CD4-positive, CD25-positive, alpha-beta regulatory T cell (primary cell): ENCODE results near the gene SPG21. TPM values are rescaled to one million over a fixed set of nuclear protein-coding genes. Genes with fewer than 3 reads are reported as not detected.

ENCODE experiments used
- ATAC-seq, 2 donors: fragments of 150-1000 bp; cut with Tn5 transposase; one replicate each; pipeline ENCODE4 v1.10.0; 2021; ENCODE audit warnings: low read depth in 2 of 2, moderate number of reproducible peaks in 2 of 2, moderate library complexity in 1 of 2
- DNase-seq, 3 donors: peaks; one replicate each; pipeline versions ENCODE4 v3.0.0 to v3.0.0-alpha.2; 2012 to 2022; ENCODE audit warnings: mixed read lengths in 1 of 3
- H3K27ac ChIP-seq: one replicate; pipeline ENCODE4 v1.7.0; 2013; ENCODE audit warnings: mild to moderate bottlenecking, low read length; ENCODE audit not compliant: insufficient read depth, poor library complexity, severe bottlenecking
- H3K27me3 ChIP-seq: one replicate; pipeline ENCODE4 v1.7.0; 2013; ENCODE audit warnings: low read length; ENCODE audit not compliant: control insufficient read depth, insufficient read depth
- H3K36me3 ChIP-seq: one replicate; pipeline ENCODE4 v1.7.0; 2013; ENCODE audit warnings: mild to moderate bottlenecking, low read length, moderate library complexity; ENCODE audit not compliant: control insufficient read depth, insufficient read depth
- H3K4me1 ChIP-seq: 2 replicates; pipeline ENCODE4 v1.7.0; 2013; ENCODE audit warnings: mild to moderate bottlenecking, low read length; ENCODE audit not compliant: insufficient read depth, control insufficient read depth, poor library complexity, severe bottlenecking
- H3K4me3 ChIP-seq: one replicate; pipeline ENCODE4 v1.7.0; 2013; ENCODE audit warnings: low read depth, mild to moderate bottlenecking, low read length, moderate library complexity
- H3K9me3 ChIP-seq, 2 experiments: 1 replicate in 1 of 2; 2 replicates in 1 of 2; pipeline ENCODE4 v1.7.0; 2013; ENCODE audit warnings: low read length in 2 of 2, mild to moderate bottlenecking in 1 of 2, moderate library complexity in 1 of 2; ENCODE audit not compliant: control insufficient read depth in 2 of 2
- H3K27ac Mint-ChIP-seq, 3 donors: one replicate each; pipeline ENCODE4 v1.8.0; 2020 to 2022; ENCODE audit warnings: mild to moderate bottlenecking in 3 of 3, mixed read lengths in 3 of 3, moderate library complexity in 2 of 3
- H3K27me3 Mint-ChIP-seq: one replicate; pipeline ENCODE4 v1.8.0; 2022; ENCODE audit warnings: mild to moderate bottlenecking, mixed read lengths
- H3K36me3 Mint-ChIP-seq: one replicate; pipeline ENCODE4 v1.8.0; 2020; ENCODE audit warnings: mixed read lengths
- H3K4me1 Mint-ChIP-seq, 4 donors: one replicate each; pipeline ENCODE4 v1.8.0; 2020 to 2022; ENCODE audit warnings: mixed read lengths in 4 of 4, mild to moderate bottlenecking in 1 of 4
- H3K4me3 Mint-ChIP-seq, 4 donors: one replicate each; pipeline ENCODE4 v1.8.0; 2020 to 2022; ENCODE audit warnings: mild to moderate bottlenecking in 4 of 4, mixed read lengths in 4 of 4, moderate library complexity in 3 of 4
- H3K9me3 Mint-ChIP-seq, 7 donors: one replicate each; pipeline ENCODE4 v1.8.0; 2020 to 2022; ENCODE audit warnings: mixed read lengths in 7 of 7, mild to moderate bottlenecking in 3 of 7, moderate library complexity in 2 of 7
- polyA plus RNA-seq, 4 donors: library from polyadenylated mRNA; unstranded; fragments of 300-500 nt; fragmentation: Illumina TruSeq; gene quantifications; one replicate each; pipeline ENCODE4 v1.2.3, GENCODE V29; 2021
- total RNA-seq: library from RNA; stranded (reverse); gene quantifications from one replicate; pipeline ENCODE4 v1.2.3, GENCODE V29; 2022

Gene SPG21
- total and polyA plus RNA-seq, 5 donors from 2014 or later = 46.9 to 146 (median 130) TPM

DNA sequence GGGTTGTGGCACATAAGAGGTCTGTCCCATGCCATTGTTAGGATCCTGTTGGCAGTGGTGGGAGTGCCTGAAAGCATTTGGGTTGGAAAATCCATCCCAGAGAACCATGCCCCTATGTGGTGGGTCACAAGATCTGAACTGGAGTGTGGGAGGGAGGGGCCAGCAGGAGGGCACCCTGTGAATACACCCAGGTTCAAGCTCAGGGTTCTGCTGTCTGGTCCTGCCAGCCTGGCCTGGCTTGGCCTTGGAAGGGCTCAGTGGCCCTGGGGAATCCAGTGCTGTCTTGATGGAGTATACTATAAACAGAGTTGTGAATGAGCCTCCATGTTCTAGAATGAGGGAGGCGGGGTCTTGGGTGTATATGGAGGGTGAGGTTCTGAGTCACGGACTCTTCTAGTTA is 66.2 kb downstream of the SPG21 start:
- peaks cover 18% of the 10 kb centered on the region for H3K36me3 Mint-ChIP-seq
- no peaks in the 10 kb centered on the region for H3K27me3 Mint-ChIP-seq
- H3K27ac ChIP-seq = no peak overlapping the region
- no peaks in the 10 kb centered on the region for H3K4me1 ChIP-seq
- no peaks in the 10 kb centered on the region for H3K27me3 ChIP-seq
- H3K9me3 ChIP-seq = no peaks in the 10 kb centered on the region
- H3K4me3 Mint-ChIP-seq = no peak overlapping the region
- H3K4me1 Mint-ChIP-seq = peaks cover 0 to 4% (median 3%) of the 10 kb centered on the region in 4 donors
- DNase-seq = no peak
- no peaks in the 10 kb centered on the region for H3K9me3 Mint-ChIP-seq
- H3K36me3 ChIP-seq = no peaks in the 10 kb centered on the region
- H3K4me3 ChIP-seq = no peak overlapping the region
- H3K27ac Mint-ChIP-seq = no peak overlapping the region
- no peak for ATAC-seq

- DNase-seq (no peak), ATAC-seq (no peak)
- Histone ChIP-seq H3K27me3 (no peaks in the 10 kb centered on the region), H3K27ac (no peak overlapping the region), H3K4me1 (no peaks in the 10 kb centered on the region), H3K9me3 (no peaks in the 10 kb centered on the region), H3K36me3 (no peaks in the 10 kb centered on the region), H3K4me3 (no peak overlapping the region)
- H3K4me3 Mint-ChIP-seq = no peak overlapping the region
- H3K9me3 Mint-ChIP-seq = no peaks in the 10 kb centered on the region
- no peaks in the 10 kb centered on the region for H3K27me3 Mint-ChIP-seq
- H3K36me3 Mint-ChIP-seq = peaks cover 18% of the 10 kb centered on the region
- peaks cover 0 to 4% (median 1%) of the 10 kb centered on the region in 4 donors for H3K4me1 Mint-ChIP-seq
- peak overlapping the region in 2 of 3 donors; percentile 25 to 76 for H3K27ac Mint-ChIP-seq
Measured at GRCh38 chr15:64921711-64922110, 68.0 kb downstream of the SPG21 start.

GRCh38 chr15:64919721-64920120 is 70.0 kb downstream of the SPG21 start:
- Histone ChIP-seq H3K36me3 (no peaks in the 10 kb centered on the region), H3K9me3 (no peaks in the 10 kb centered on the region), H3K27ac (no peak overlapping the region), H3K27me3 (no peaks in the 10 kb centered on the region), H3K4me3 (no peak overlapping the region), H3K4me1 (no peaks in the 10 kb centered on the region)
- peaks cover 8% of the 10 kb centered on the region for H3K36me3 Mint-ChIP-seq
- H3K4me1 Mint-ChIP-seq = peaks cover 0 to 1% (median under 1%) of the 10 kb centered on the region in 4 donors
- no peak overlapping the region for H3K4me3 Mint-ChIP-seq
- H3K9me3 Mint-ChIP-seq = no peaks in the 10 kb centered on the region
- no peak for ATAC-seq
- no peaks in the 10 kb centered on the region for H3K27me3 Mint-ChIP-seq
- H3K27ac Mint-ChIP-seq = peak overlapping the region in 1 of 3 donors; percentile 75
- DNase-seq = no peak

GRCh38 chr15:64917211-64917610 is 72.5 kb downstream of the SPG21 start:
- H3K4me3 Mint-ChIP-seq = no peak overlapping the region
- no peaks in the 10 kb centered on the region for H3K4me1 ChIP-seq
- H3K36me3 Mint-ChIP-seq = peaks cover 8% of the 10 kb centered on the region
- H3K9me3 Mint-ChIP-seq = no peaks in the 10 kb centered on the region
- no peak overlapping the region for H3K27ac ChIP-seq
- no peaks in the 10 kb centered on the region for H3K9me3 ChIP-seq
- ATAC-seq (no peak), DNase-seq (no peak)
- H3K27ac Mint-ChIP-seq = no peak overlapping the region
- no peak overlapping the region for H3K4me3 ChIP-seq
- H3K4me1 Mint-ChIP-seq = peaks cover 0 to 12% (median 1%) of the 10 kb centered on the region in 4 donors
- H3K27me3 Mint-ChIP-seq = no peaks in the 10 kb centered on the region
- H3K36me3 ChIP-seq = no peaks in the 10 kb centered on the region
- H3K27me3 ChIP-seq = no peaks in the 10 kb centered on the region

DNA sequence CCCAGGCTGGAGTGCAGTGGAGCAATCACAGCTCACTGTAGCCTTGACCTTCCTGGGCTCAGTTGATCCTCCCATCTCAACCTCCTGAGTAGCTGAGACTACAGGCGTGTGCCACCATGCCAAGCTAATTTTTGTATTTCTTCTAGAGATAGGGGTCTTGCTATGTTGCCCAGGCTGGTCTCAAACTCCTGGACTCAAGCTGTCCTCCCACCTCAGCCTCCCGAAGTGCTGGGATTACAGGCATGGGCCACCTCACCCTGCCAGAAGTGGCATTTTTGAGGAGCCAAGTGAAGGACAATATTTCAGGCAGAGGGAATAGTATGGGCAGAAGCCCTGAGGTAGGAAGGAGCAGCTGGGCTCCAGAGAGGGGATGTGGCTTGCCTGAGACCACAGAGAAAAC is 73.3 kb downstream of the SPG21 start:
- ATAC-seq (no peak), DNase-seq (no peak)
- H3K9me3 Mint-ChIP-seq = no peaks in the 10 kb centered on the region
- H3K27ac Mint-ChIP-seq = no peak overlapping the region
- no peaks in the 10 kb centered on the region for H3K9me3 ChIP-seq
- H3K4me3 Mint-ChIP-seq = no peak overlapping the region
- H3K4me1 Mint-ChIP-seq = peaks cover 0 to 15% (median 2%) of the 10 kb centered on the region in 4 donors
- no peak overlapping the region for H3K27ac ChIP-seq
- peaks cover 8% of the 10 kb centered on the region for H3K36me3 Mint-ChIP-seq
- H3K27me3 Mint-ChIP-seq = peaks cover under 1% of the 10 kb centered on the region
- no peak overlapping the region for H3K4me3 ChIP-seq
- no peaks in the 10 kb centered on the region for H3K27me3 ChIP-seq
- no peaks in the 10 kb centered on the region for H3K36me3 ChIP-seq
- H3K4me1 ChIP-seq = peaks cover 7% of the 10 kb centered on the region

DNA sequence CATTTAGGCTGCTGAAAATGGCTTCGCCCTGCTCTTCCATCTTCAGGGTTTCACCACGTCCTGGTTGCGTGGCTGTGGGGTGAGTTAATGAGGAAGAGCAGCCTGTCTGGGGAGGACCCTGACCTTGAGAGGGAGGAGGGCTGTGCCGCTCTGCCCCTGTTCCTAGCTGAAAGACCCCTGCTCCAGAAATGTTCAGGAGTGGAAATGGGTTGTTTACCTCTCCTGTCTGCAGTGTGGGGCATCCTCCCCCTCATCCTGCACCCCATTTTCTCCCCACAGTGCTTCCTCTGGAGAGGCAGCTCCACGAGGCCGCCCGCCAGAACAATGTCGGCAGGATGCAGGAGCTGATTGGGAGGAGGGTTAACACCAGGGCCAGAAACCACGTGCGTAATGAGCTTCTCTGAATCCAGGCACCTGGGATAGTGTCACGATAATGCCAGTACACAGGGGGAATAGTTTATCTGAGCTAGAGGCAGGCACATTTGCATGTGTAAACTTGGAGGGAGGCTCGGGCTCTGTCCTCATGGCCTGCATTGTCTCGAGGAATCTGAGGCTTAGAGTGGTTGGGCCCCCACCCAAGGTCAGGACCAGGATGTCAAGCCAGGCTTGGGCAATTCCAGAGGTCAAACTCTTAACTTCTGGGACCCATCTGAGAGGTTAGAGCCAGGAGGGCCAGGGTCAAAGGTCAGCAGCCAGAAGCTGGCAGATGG is 74.0 kb downstream of the SPG21 start:
- Histone ChIP-seq H3K27ac (no peak overlapping the region), H3K4me1 (peaks cover 10% of the 10 kb centered on the region), H3K36me3 (no peaks in the 10 kb centered on the region), H3K27me3 (peaks cover 2% of the 10 kb centered on the region), H3K9me3 (no peaks in the 10 kb centered on the region), H3K4me3 (no peak overlapping the region)
- DNase-seq (no peak), ATAC-seq (no peak)
- Mint-ChIP-seq H3K27ac (peak overlapping the region in 1 of 3 donors; percentile 89), H3K27me3 (peaks cover 7% of the 10 kb centered on the region), H3K4me1 (peaks cover 0 to 19% (median 8%) of the 10 kb centered on the region in 4 donors), H3K9me3 (no peaks in the 10 kb centered on the region), H3K36me3 (peaks cover 11% of the 10 kb centered on the region), H3K4me3 (peak overlapping the region in 1 of 4 donors; percentile 70)

Other genes with a start within 250 kb of the SPG21 start
- 0.37 TPM for gene RBPMS2, start 214.3 kb downstream of the SPG21 start, total RNA-seq
- not detected for gene RBPMS2, start 214.3 kb downstream of the SPG21 start, polyA plus RNA-seq
- gene PIF1, start 164.3 kb downstream of the SPG21 start, total RNA-seq = 0.37 TPM
- gene PIF1, start 164.3 kb downstream of the SPG21 start, polyA plus RNA-seq = under 1 TPM in 3 of 4 donors, not detected in 1; 0.07 to 0.34 (median 0.24) TPM
- 15.6 TPM for gene PLEKHO2, start 148.0 kb downstream of the SPG21 start, total RNA-seq
- 10 to 100 TPM; 27.2 to 33.4 (median 29.3) TPM for gene PLEKHO2, start 148.0 kb downstream of the SPG21 start, polyA plus RNA-seq
- 12.4 TPM for gene ANKDD1A, start 78.0 kb downstream of the SPG21 start, total RNA-seq
- 1 to 10 TPM in 2 of 4 donors, under 1 TPM in 2; 0.35 to 5.4 (median 0.83) TPM for gene ANKDD1A, start 78.0 kb downstream of the SPG21 start, polyA plus RNA-seq
- gene MTFMT, start 39.7 kb upstream of the SPG21 start, total RNA-seq = 6.1 TPM
- gene MTFMT, start 39.7 kb upstream of the SPG21 start, polyA plus RNA-seq = 10 to 100 TPM; 18.7 to 26.9 (median 19.9) TPM
- gene SLC51B, start 55.5 kb upstream of the SPG21 start, total RNA-seq = not detected
- not detected for gene SLC51B, start 55.5 kb upstream of the SPG21 start, polyA plus RNA-seq
- gene RASL12, start 78.1 kb upstream of the SPG21 start, total RNA-seq = not detected
- not detected for gene RASL12, start 78.1 kb upstream of the SPG21 start, polyA plus RNA-seq
- not detected for gene KBTBD13, start 86.8 kb upstream of the SPG21 start, total RNA-seq
- not detected for gene KBTBD13, start 86.8 kb upstream of the SPG21 start, polyA plus RNA-seq
- 10.1 TPM for gene UBAP1L, start 125.3 kb upstream of the SPG21 start, total RNA-seq
- under 1 TPM in 3 of 4 donors, not detected in 1; 0.08 to 0.42 (median 0.21) TPM for gene UBAP1L, start 125.3 kb upstream of the SPG21 start, polyA plus RNA-seq
- gene PDCD7, start 143.9 kb upstream of the SPG21 start, total RNA-seq = 37.6 TPM
- gene PDCD7, start 143.9 kb upstream of the SPG21 start, polyA plus RNA-seq = 10 to 100 TPM; 12.3 to 19.0 (median 13.5) TPM
- gene CLPX, start 195.4 kb upstream of the SPG21 start, total RNA-seq = 39.8 TPM
- gene CLPX, start 195.4 kb upstream of the SPG21 start, polyA plus RNA-seq = 10 to 100 TPM; 31.2 to 37.5 (median 35.7) TPM
- gene CILP, start 221.6 kb upstream of the SPG21 start, total RNA-seq = 0.52 TPM
- not detected for gene CILP, start 221.6 kb upstream of the SPG21 start, polyA plus RNA-seq